Measurements from ENCODE around the gene ZIM2. TPM values are rescaled to one million over a fixed set of nuclear protein-coding genes. Genes with fewer than 3 reads are reported as not detected.

ZIM2 gene
- total and polyA plus RNA-seq, 10 of the 15 experiments (the other 5 are each of a cell fraction or from before 2014, with no cell fraction given), result not detected

GRCh38 chr19:56751078-56751489 is 89.4 kb downstream of the ZIM2 start (continued):
- TF ChIP-seq YBX1 (IDR thresholded peaks at IDR 0.05) (no peak), ZNF24 (IDR thresholded peaks at IDR 0.05) (no peak), SMARCA5 (IDR thresholded peaks at IDR 0.05) (no peak), USF2 (IDR thresholded peaks at IDR 0.05; ENCODE audit: borderline replicate concordance, low read depth, low read length) (no peak)

DNA sequence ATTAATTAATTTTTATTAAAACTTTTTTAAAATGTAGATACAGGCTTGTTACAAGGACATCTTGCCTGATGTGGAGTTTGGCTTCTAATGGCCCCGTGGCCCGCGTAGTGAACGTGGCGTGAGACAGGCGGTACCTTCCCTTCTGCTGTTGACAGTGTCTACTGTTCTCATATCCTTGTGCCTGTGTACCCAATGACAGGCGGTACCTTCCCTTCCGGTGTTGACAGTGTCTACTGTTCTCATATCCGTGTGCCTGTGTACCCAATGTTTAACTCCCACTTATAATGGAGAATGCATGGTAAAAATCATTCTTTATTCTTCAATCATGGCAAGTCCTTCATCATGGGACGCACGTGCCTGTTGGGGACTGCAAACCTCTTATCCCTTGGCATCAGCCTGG is 89.9 kb downstream of the ZIM2 start:
- POLR2A ChIA-PET, result no interaction called here
- 60% methylated on average over 11 of the region's 11 CpGs for WGBS (ENCODE audit: insufficient coverage, insufficient replicate concordance, low lambda C conversion rate, missing lambda C conversion rate)
- H3K4me2 ChIP-seq (ENCODE audit: control insufficient read depth, insufficient read depth), result no peak overlapping the region
- H3K79me2 ChIP-seq (ENCODE audit: control insufficient read depth, insufficient read depth, low read length), result no peaks in the 10 kb centered on the region
- H3K27ac ChIP-seq (ENCODE audit: control insufficient read depth, insufficient read depth), result no peak overlapping the region
- no peaks in the 10 kb centered on the region for H4K20me1 ChIP-seq (ENCODE audit: control insufficient read depth, insufficient read depth)
- H3K9ac ChIP-seq (ENCODE audit: control insufficient read depth, insufficient read depth, low read length), result no peak overlapping the region
- intact Hi-C loops (cut with micrococcal nuclease; ENCODE audit: unreplicated experiment), result no loop called here
- no TSS peak for BruUV-seq (replicated peaks)
- H3K4me1 ChIP-seq (ENCODE audit: control insufficient read depth, insufficient read depth, low read length), result no peaks in the 10 kb centered on the region
- no peak overlapping the region for H2AFZ ChIP-seq (ENCODE audit: control insufficient read depth, low read depth, low read length)
- RAD21 ChIA-PET (ENCODE audit: unreplicated experiment), result no interaction called here
- no peak for ATAC-seq
- TF ChIP-seq ASH2L (IDR thresholded peaks at IDR 0.05; ENCODE audit: borderline replicate concordance, low read depth), result no peak
- no peak for TF ChIP-seq ETV6 (conservative IDR thresholded peaks at IDR 0.05 in 1 of 2, IDR thresholded peaks at IDR 0.05 in 1 of 2; ENCODE audit: borderline replicate concordance in 1 of 2, low read depth in 1 of 2)
- TF ChIP-seq SIN3A (IDR thresholded peaks at IDR 0.05; ENCODE audit: low read depth, low read length), result no peak
- no peak for TF ChIP-seq EED (IDR thresholded peaks at IDR 0.05; ENCODE audit: low read depth)
- TF ChIP-seq ZZZ3 (IDR thresholded peaks at IDR 0.05; ENCODE audit: control insufficient read depth, insufficient read length, low read depth), result no peak
- TF ChIP-seq ATF3 (IDR thresholded peaks at IDR 0.05; ENCODE audit: borderline replicate concordance, extremely low read depth, low read depth, low read length), result no peak
- TF ChIP-seq, protein P1, sequence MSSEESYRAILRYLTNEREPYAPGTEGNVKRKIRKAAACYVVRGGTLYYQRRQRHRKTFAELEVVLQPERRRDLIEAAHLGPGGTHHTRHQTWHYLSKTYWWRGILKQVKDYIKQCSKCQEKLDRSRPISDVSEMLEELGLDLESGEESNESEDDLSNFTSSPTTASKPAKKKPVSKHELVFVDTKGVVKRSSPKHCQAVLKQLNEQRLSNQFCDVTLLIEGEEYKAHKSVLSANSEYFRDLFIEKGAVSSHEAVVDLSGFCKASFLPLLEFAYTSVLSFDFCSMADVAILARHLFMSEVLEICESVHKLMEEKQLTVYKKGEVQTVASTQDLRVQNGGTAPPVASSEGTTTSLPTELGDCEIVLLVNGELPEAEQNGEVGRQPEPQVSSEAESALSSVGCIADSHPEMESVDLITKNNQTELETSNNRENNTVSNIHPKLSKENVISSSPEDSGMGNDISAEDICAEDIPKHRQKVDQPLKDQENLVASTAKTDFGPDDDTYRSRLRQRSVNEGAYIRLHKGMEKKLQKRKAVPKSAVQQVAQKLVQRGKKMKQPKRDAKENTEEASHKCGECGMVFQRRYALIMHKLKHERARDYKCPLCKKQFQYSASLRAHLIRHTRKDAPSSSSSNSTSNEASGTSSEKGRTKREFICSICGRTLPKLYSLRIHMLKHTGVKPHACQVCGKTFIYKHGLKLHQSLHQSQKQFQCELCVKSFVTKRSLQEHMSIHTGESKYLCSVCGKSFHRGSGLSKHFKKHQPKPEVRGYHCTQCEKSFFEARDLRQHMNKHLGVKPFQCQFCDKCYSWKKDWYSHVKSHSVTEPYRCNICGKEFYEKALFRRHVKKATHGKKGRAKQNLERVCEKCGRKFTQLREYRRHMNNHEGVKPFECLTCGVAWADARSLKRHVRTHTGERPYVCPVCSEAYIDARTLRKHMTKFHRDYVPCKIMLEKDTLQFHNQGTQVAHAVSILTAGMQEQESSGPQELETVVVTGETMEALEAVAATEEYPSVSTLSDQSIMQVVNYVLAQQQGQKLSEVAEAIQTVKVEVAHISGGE (CRISPR knock-in tag; IDR thresholded peaks at IDR 0.05), result no peak
- no peak for TF ChIP-seq FOXK2 (IDR thresholded peaks at IDR 0.05)
- TF ChIP-seq, protein P2, sequence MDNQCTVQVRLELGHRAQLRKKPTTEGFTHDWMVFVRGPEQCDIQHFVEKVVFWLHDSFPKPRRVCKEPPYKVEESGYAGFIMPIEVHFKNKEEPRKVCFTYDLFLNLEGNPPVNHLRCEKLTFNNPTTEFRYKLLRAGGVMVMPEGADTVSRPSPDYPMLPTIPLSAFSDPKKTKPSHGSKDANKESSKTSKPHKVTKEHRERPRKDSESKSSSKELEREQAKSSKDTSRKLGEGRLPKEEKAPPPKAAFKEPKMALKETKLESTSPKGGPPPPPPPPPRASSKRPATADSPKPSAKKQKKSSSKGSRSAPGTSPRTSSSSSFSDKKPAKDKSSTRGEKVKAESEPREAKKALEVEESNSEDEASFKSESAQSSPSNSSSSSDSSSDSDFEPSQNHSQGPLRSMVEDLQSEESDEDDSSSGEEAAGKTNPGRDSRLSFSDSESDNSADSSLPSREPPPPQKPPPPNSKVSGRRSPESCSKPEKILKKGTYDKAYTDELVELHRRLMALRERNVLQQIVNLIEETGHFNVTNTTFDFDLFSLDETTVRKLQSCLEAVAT (IDR thresholded peaks at IDR 0.05), result no peak
- in situ Hi-C loops (cut with MboI), result no loop called here
- H3K27me3 ChIP-seq (replicated peaks in 1 of 2; ENCODE audit: control insufficient read depth in 2 of 2, insufficient read depth in 2 of 2, low read length in 1 of 2), result no peaks in the 10 kb centered on the region
- no peak for FAIRE-seq
- no peak for DNase-seq (ENCODE audit: low read depth, low spot score)
- CTCF ChIA-PET, result no interaction called here
- SMC1A ChIA-PET (ENCODE audit: uncharacterized antibody, unreplicated experiment), result no interaction called here
- H3K36me3 ChIP-seq (ENCODE audit: control insufficient read depth in 2 of 2, insufficient read depth in 2 of 2, low read length in 1 of 2), result no peaks in the 10 kb centered on the region
- no peak overlapping the region for H3K4me3 ChIP-seq
- no peaks in the 10 kb centered on the region; the same call in 2 of the 3 replicates for H3K9me3 ChIP-seq (replicated peaks; ENCODE audit: control insufficient read depth, insufficient read depth, low read length)
